Measurements from ENCODE around the gene SLC5A9.

Gene SLC5A9

GRCh38 chr1:48202030-48202752, 20.3 kb upstream of the SLC5A9 start:
- Histone ChIP-seq H3K79me2 (ENCODE audit: low read length) (no peaks in the 10 kb centered on the region), H3K4me1 (ENCODE audit: low read length) (no peaks in the 10 kb centered on the region), H3K9ac (ENCODE audit: low read length) (no peak overlapping the region), H3K27ac (ENCODE audit: low read length) (no peak overlapping the region), H3K36me3 (replicated peaks; ENCODE audit: low read depth, low read length) (no peaks in the 10 kb centered on the region), H3K4me2 (ENCODE audit: low read length) (no peak overlapping the region), H4K20me1 (ENCODE audit: insufficient read depth, low read length) (no peaks in the 10 kb centered on the region), H3K27me3 (ENCODE audit: low read depth, low read length) (no peaks in the 10 kb centered on the region), H2AFZ (ENCODE audit: low read depth, low read length) (no peak overlapping the region), H3K4me3 (ENCODE audit: low read length) (no peak overlapping the region), H3K9me3 (ENCODE audit: insufficient read depth, low read length) (no peaks in the 10 kb centered on the region)
- TF ChIP-seq EZH2phosphoT487 (IDR thresholded peaks at IDR 0.05; ENCODE audit: low read depth): no peak
- peak; percentile 70 for TF ChIP-seq CTCF (IDR thresholded peaks at IDR 0.05; ENCODE audit: low read depth, low read length)

GRCh38 chr1:48203287-48203900, 19.1 kb upstream of the SLC5A9 start:
- Histone ChIP-seq H3K36me3 (replicated peaks; ENCODE audit: low read depth, low read length) (no peaks in the 10 kb centered on the region), H3K27ac (ENCODE audit: low read length) (no peak overlapping the region), H3K4me1 (ENCODE audit: low read length) (no peaks in the 10 kb centered on the region), H3K4me2 (ENCODE audit: low read length) (no peak overlapping the region), H3K4me3 (ENCODE audit: low read length) (no peak overlapping the region), H4K20me1 (ENCODE audit: insufficient read depth, low read length) (no peaks in the 10 kb centered on the region), H2AFZ (ENCODE audit: low read depth, low read length) (no peak overlapping the region), H3K79me2 (ENCODE audit: low read length) (no peaks in the 10 kb centered on the region), H3K9me3 (ENCODE audit: insufficient read depth, low read length) (no peaks in the 10 kb centered on the region), H3K9ac (ENCODE audit: low read length) (no peak overlapping the region), H3K27me3 (ENCODE audit: low read depth, low read length) (no peaks in the 10 kb centered on the region)
- no peak for TF ChIP-seq EZH2phosphoT487 (IDR thresholded peaks at IDR 0.05; ENCODE audit: low read depth)
- TF ChIP-seq CTCF (IDR thresholded peaks at IDR 0.05; ENCODE audit: low read depth, low read length): peak; percentile 38

- H3K9me3 ChIP-seq (ENCODE audit: insufficient read depth, low read length): no peaks in the 10 kb centered on the region
- no peak overlapping the region for H2AFZ ChIP-seq (ENCODE audit: low read depth, low read length)
- H3K4me3 ChIP-seq (ENCODE audit: low read length): no peak overlapping the region
- H3K27me3 ChIP-seq (ENCODE audit: low read depth, low read length): no peaks in the 10 kb centered on the region
- H4K20me1 ChIP-seq (ENCODE audit: insufficient read depth, low read length): no peaks in the 10 kb centered on the region
- H3K9ac ChIP-seq (ENCODE audit: low read length): no peak overlapping the region
- H3K4me2 ChIP-seq (ENCODE audit: low read length): no peak overlapping the region
- H3K4me1 ChIP-seq (ENCODE audit: low read length): no peaks in the 10 kb centered on the region
- no peaks in the 10 kb centered on the region for H3K79me2 ChIP-seq (ENCODE audit: low read length)
- no peak for TF ChIP-seq CTCF (IDR thresholded peaks at IDR 0.05; ENCODE audit: low read depth, low read length)
- TF ChIP-seq EZH2phosphoT487 (IDR thresholded peaks at IDR 0.05; ENCODE audit: low read depth): no peak
- H3K27ac ChIP-seq (ENCODE audit: low read length): no peak overlapping the region
- H3K36me3 ChIP-seq (replicated peaks; ENCODE audit: low read depth, low read length): no peaks in the 10 kb centered on the region
Observed at GRCh38 chr1:48205522-48205921, 17.0 kb upstream of the SLC5A9 start.

- Histone ChIP-seq H4K20me1 (ENCODE audit: insufficient read depth, low read length) (no peaks in the 10 kb centered on the region), H3K4me2 (ENCODE audit: low read length) (no peak overlapping the region), H3K79me2 (ENCODE audit: low read length) (no peaks in the 10 kb centered on the region), H3K27ac (ENCODE audit: low read length) (no peak overlapping the region), H3K9ac (ENCODE audit: low read length) (no peak overlapping the region), H3K4me3 (ENCODE audit: low read length) (no peak overlapping the region), H3K27me3 (ENCODE audit: low read depth, low read length) (no peaks in the 10 kb centered on the region), H3K36me3 (replicated peaks; ENCODE audit: low read depth, low read length) (no peaks in the 10 kb centered on the region), H3K4me1 (ENCODE audit: low read length) (no peaks in the 10 kb centered on the region), H3K9me3 (ENCODE audit: insufficient read depth, low read length) (no peaks in the 10 kb centered on the region), H2AFZ (ENCODE audit: low read depth, low read length) (no peak overlapping the region)
- TF ChIP-seq EZH2phosphoT487 (IDR thresholded peaks at IDR 0.05; ENCODE audit: low read depth) (no peak), CTCF (IDR thresholded peaks at IDR 0.05; ENCODE audit: low read depth, low read length) (no peak)
Observed at GRCh38 chr1:48206371-48206770, 16.1 kb upstream of the SLC5A9 start.

All from OCI-LY3 (cell line).